C4-2B (cell line): Measurements from ENCODE around the gene ZNF786.

Experiments
- H3K27ac ChIP-seq: fragments of 450-650 bp; 2 replicates; pipeline ENCODE4 v1.5.1; 2017
- ZFX ChIP-seq: fragments of 450-650 bp; IDR thresholded peaks from 2 replicates; pipeline ENCODE4 v1.6.1; 2017
- TF ChIP-seq, protein P1 (sequence below): fragments of 450-650 bp; conservative IDR thresholded peaks from 2 replicates; pipeline ENCODE4 v1.5.1; 2017; ENCODE audit warnings: mild to moderate bottlenecking

Gene ZNF786

GRCh38 chr7:149125863-149126661, 35.5 kb upstream of the ZNF786 start, which contains the start of gene ZNF425:
Gene ZNF425, minus strand, starts transcription at chr7:149126324. Its CDS starts 111 bp downstream, at chr7:149126213.
- TF ChIP-seq, protein P1, sequence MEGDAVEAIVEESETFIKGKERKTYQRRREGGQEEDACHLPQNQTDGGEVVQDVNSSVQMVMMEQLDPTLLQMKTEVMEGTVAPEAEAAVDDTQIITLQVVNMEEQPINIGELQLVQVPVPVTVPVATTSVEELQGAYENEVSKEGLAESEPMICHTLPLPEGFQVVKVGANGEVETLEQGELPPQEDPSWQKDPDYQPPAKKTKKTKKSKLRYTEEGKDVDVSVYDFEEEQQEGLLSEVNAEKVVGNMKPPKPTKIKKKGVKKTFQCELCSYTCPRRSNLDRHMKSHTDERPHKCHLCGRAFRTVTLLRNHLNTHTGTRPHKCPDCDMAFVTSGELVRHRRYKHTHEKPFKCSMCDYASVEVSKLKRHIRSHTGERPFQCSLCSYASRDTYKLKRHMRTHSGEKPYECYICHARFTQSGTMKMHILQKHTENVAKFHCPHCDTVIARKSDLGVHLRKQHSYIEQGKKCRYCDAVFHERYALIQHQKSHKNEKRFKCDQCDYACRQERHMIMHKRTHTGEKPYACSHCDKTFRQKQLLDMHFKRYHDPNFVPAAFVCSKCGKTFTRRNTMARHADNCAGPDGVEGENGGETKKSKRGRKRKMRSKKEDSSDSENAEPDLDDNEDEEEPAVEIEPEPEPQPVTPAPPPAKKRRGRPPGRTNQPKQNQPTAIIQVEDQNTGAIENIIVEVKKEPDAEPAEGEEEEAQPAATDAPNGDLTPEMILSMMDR = peak; percentile 100
- peak; percentile 97 for TF ChIP-seq ZFX
- H3K27ac ChIP-seq = peak within 1 kb of the TSS; percentile 95

GRCh38 chr7:149125189-149125862, 34.8 kb upstream of the ZNF786 start:
- H3K27ac ChIP-seq = peak overlapping the region; percentile 95
- no peak for TF ChIP-seq ZFX
- TF ChIP-seq, protein P1 = no peak

GRCh38 chr7:149109969-149110368, 19.5 kb upstream of the ZNF786 start:
- TF ChIP-seq ZFX = no peak
- TF ChIP-seq, protein P1 = no peak

GRCh38 chr7:149104749-149105148, 14.2 kb upstream of the ZNF786 start:
- no peak overlapping the region for H3K27ac ChIP-seq
- no peak for TF ChIP-seq ZFX
- TF ChIP-seq, protein P1 = no peak

More at GRCh38 chr7:149109969-149110368, 19.5 kb upstream of the ZNF786 start:
- H3K27ac ChIP-seq = no peak overlapping the region

DNA sequence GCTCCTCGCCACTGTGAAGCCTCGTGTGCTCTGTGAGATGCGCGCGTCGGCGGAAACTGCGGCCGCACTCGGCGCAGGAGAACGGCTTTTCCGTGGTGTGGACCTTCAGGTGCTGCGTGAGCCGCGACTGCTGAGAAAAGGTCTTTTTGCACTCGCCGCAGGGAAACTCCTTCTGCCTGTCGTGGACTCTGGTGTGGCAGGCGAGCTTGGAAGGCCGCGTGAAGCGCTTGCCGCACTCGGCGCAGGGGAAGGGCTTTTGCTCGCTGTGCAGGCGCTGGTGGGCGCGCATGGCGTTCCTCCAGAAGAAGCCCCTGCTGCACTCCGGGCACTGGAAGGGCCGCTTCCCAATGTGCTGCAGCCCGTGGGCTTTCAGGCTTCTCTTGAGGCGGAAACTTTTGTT, 13.7 kb upstream of the ZNF786 start:
- no peak overlapping the region for H3K27ac ChIP-seq
- no peak for TF ChIP-seq ZFX
- TF ChIP-seq, protein P1 = no peak

- H3K27ac ChIP-seq = no peak overlapping the region
- TF ChIP-seq ZFX = no peak
- TF ChIP-seq, protein P1 = no peak
Measured at GRCh38 chr7:149103424-149103823, 12.9 kb upstream of the ZNF786 start.

DNA sequence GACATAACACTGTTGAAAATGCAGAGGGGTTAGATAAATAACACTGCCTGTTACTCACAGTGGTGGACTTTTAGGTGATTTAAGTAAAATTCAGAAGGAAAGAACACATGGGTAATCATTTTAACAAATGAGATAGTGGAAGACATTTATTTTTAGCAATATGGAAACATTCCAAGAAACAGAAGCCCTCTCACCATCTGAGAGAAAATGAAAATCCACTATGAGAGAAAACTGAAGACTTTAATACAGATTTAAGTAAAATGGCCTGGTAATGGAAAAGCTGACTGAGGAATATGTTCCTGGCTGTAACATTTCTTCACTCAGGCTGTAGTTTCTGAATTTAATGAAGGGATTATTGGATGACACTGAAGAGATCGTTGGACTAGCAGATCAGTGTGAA, 12.1 kb upstream of the ZNF786 start:
- H3K27ac ChIP-seq = no peak overlapping the region
- TF ChIP-seq ZFX = no peak
- TF ChIP-seq, protein P1 = no peak
